ENCODE measurements around the gene FLYWCH2.

The FLYWCH2 gene

DNA sequence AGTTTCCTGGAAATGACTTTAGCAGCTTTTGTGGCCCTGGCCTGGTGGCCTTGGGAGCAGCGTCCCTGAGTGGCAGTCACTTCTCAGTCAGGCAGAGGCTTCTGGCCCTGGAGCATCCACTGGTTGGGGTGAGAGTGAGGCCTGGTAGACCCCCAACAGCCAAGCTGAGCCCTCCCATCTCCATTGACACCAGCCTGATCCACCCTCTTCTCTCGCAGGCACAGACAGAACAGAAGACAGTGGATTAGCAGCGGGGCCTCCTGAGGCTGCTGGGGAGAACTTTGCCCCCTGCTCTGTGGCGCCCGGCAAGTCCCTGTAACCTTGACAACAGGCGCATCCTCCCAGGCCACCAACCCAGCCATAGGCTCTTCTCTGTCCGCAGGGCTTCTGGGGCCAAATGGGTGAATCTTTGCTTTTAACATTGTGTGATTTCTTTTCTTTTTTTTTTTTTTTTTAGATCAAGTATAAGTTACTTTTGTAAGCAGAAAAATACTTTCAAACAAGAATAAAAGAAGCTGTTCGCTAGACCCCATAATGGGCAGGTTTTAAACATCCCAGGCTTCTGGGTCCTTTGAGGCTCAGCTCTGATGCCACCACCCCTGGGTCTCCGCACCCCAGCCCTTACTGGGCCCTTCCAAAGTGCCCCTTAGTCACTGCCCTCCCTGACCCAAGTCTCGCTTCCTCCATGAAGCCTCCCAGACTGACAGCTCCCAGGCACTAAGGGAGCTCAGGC, 16.0 kb downstream of the FLYWCH2 start:
- no peak for DNase-seq
- TF ChIP-seq, protein P1, sequence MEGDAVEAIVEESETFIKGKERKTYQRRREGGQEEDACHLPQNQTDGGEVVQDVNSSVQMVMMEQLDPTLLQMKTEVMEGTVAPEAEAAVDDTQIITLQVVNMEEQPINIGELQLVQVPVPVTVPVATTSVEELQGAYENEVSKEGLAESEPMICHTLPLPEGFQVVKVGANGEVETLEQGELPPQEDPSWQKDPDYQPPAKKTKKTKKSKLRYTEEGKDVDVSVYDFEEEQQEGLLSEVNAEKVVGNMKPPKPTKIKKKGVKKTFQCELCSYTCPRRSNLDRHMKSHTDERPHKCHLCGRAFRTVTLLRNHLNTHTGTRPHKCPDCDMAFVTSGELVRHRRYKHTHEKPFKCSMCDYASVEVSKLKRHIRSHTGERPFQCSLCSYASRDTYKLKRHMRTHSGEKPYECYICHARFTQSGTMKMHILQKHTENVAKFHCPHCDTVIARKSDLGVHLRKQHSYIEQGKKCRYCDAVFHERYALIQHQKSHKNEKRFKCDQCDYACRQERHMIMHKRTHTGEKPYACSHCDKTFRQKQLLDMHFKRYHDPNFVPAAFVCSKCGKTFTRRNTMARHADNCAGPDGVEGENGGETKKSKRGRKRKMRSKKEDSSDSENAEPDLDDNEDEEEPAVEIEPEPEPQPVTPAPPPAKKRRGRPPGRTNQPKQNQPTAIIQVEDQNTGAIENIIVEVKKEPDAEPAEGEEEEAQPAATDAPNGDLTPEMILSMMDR (IDR thresholded peaks at IDR 0.05; ENCODE audit: low read depth, low read length, missing control alignments), result no peak
- Histone ChIP-seq H3K27me3 (replicated peaks) (no peaks in the 10 kb centered on the region), H3K27ac (no peak overlapping the region), H3K36me3 (replicated peaks) (peaks cover 8% of the 10 kb centered on the region), H3K4me3 (ENCODE audit: low read depth, low read length) (no peak overlapping the region)
- in situ Hi-C loops (cut with HindIII; ENCODE audit: low pct_ligation_motif_present, low sequenced_read_pairs), result no loop called here

DNA sequence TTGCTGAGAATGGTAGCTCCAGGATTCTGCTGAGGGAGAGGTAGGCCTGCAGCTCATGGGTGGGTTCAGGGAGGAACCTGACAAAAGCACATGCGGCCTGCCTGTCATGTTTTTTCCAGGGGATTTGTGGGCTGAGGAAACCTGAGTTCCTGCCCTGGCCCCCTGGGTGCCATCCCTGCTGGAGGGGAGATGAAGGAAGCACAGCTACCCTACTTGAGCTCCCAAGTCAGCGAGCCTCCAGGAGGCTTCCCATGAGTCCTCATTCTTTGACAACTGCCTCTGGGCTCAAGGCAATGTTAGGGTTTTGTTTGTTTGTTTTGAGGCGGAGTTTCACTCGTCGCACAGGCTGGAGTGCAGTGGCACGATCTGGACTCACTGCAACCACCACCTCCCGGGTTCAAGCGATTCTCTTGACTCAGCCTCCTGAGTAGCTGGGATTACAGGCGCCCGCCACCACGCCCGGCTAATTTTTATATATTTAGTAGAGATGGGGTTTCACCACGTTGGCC, 16.6 kb downstream of the FLYWCH2 start:
- Histone ChIP-seq H3K4me3 (ENCODE audit: low read depth, low read length) (no peak overlapping the region), H3K27me3 (replicated peaks) (no peaks in the 10 kb centered on the region), H3K36me3 (replicated peaks) (peaks cover 8% of the 10 kb centered on the region), H3K27ac (no peak overlapping the region)
- no peak for DNase-seq
- TF ChIP-seq, protein P1 (IDR thresholded peaks at IDR 0.05; ENCODE audit: low read depth, low read length, missing control alignments), result no peak
- in situ Hi-C loops (cut with HindIII; ENCODE audit: low pct_ligation_motif_present, low sequenced_read_pairs), result no loop called here

DNA sequence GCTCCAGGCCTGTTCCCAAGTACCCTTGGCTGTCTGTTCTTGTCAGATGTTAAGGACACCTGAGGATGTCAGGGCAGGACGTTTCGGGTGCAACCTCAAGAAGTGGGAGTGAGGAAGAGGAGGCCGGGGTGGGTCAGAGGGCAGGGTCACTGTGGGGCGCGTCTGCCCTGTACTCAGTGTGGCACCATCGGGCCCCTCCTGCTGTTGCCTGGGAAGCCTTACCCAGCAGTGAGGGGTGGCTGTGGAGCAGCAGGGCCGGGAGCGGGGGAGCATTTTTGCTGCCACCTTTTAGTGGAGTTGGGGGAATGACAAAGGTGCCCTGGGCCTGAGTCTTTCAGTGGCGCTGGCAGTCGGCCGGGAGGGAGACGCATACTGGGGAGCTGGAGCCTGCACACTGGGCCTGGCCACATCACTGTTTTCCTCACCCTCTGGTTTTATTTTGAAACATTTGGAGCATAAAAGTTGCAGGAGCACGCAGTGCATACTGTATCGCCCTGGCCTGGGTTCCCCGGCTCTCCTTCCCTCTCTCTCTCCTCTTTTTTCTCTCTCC, 17.6 kb downstream of the FLYWCH2 start:
- in situ Hi-C loops (cut with HindIII; ENCODE audit: low pct_ligation_motif_present, low sequenced_read_pairs), result no loop called here
- Histone ChIP-seq H3K36me3 (replicated peaks) (peaks cover 8% of the 10 kb centered on the region), H3K27ac (no peak overlapping the region), H3K4me3 (ENCODE audit: low read depth, low read length) (no peak overlapping the region), H3K27me3 (replicated peaks) (no peaks in the 10 kb centered on the region)
- TF ChIP-seq, protein P1 (IDR thresholded peaks at IDR 0.05; ENCODE audit: low read depth, low read length, missing control alignments), result no peak
- no peak for DNase-seq

DNA sequence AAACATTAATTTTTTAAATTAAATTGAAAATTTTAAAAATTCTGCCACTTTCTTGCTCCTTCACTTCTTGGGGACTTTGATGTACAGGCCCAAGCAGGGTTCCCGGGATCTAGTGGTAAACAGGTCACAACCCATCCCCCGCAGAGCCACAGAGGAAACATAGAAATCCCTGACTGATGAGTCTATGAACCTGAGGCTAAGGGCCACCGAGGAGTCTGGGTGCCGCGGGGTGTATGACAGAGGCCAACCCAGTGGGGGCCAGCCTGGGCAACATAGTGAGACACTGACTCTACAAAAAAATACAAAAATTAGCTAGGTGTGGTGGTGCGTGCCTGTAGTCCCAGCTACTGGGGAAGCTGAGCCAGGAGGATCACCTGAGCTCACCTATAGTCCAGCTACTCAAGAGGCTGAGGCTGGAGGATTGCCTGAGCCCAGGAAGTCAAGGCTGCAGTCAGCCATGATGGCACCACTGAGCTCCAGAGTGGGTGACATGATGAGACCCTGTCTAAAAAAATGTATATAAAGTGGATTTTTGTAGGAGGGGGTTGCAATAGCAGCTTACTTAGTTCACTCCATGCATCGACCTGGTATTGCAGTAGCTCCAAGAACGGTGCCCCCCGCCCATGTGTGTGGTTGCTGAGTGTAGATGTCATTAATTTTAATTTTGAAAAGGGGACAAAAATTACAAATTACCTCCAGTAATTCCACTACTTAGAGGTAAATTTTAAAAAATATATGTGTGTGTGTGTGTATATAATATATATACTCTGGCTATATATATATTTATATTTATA, 19.5 kb downstream of the FLYWCH2 start:
- no peaks in the 10 kb centered on the region for H3K27me3 ChIP-seq (replicated peaks)
- in situ Hi-C loops (cut with HindIII; ENCODE audit: low pct_ligation_motif_present, low sequenced_read_pairs), result no loop called here
- no peak for DNase-seq
- no peak overlapping the region for H3K4me3 ChIP-seq (ENCODE audit: low read depth, low read length)
- H3K36me3 ChIP-seq (replicated peaks), result no peaks in the 10 kb centered on the region
- TF ChIP-seq, protein P1 (IDR thresholded peaks at IDR 0.05; ENCODE audit: low read depth, low read length, missing control alignments), result no peak
- no peak overlapping the region for H3K27ac ChIP-seq

DNA sequence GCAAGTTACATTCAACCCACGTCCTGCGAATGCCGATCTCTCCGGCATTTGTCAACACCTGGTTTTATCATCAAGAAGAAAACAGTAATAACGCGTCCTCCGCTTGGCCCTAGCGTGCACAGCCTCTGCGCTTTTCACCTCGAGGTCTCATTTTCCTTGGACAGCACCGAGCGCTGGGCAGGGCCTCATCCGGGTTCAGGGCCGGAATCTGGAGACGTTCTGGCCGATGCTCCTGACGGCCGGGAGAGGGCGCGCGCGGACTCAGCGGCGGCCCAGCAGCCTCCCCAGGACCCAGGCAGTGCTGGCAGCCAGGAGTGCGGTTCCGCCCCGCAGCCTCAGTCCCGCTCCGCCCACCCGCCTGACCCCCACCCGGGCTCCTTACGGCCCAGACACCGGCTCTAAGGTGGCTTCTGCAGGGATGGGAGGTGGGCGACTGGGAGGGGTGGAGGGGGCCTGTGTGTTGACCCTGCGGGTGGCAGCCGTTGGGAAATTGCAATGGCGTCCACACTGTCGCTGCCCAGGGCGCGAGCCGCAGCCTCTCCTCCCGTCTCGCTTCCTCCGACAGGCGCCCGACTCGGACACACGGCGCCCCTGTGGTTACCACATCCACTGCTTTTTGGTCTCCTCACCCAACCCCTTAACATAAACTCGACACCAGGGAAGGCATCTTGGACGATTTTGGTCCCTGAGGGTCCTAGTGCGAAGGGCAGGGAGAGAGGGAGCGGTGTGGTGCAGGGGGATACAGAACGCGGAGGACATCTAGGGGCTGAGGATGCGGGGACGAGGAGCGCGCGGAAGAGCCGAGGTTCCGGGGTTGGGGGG, 21.3 kb downstream of the FLYWCH2 start:
- DNase-seq, result peak; percentile 71
- Histone ChIP-seq H3K36me3 (replicated peaks) (no peaks in the 10 kb centered on the region), H3K27me3 (replicated peaks) (no peaks in the 10 kb centered on the region), H3K27ac (peak overlapping the region; percentile 28), H3K4me3 (ENCODE audit: low read depth, low read length) (peak overlapping the region; percentile 76)
- TF ChIP-seq, protein P1 (IDR thresholded peaks at IDR 0.05; ENCODE audit: low read depth, low read length, missing control alignments), result peak; percentile 85
- in situ Hi-C loops (cut with HindIII; ENCODE audit: low pct_ligation_motif_present, low sequenced_read_pairs), result no loop called here

Measured in brain microvascular endothelial cell (primary cell).